Left lung (tissue), 10 donors: ENCODE results near the gene UGT1A9. TPM values are rescaled to one million over a fixed set of nuclear protein-coding genes. Genes with fewer than 3 reads are reported as not detected.

Source experiments
- ATAC-seq: fragments of 200-7000 bp; cut with Tn5 transposase; one replicate; pipeline ENCODE4 v1.9.1; 2020; ENCODE audit warnings: moderate library complexity
- DNase-seq, 4 donors: peaks; one replicate each; pipeline ENCODE4 v3.0.0-alpha.2; 2013 to 2020
- H3K27ac ChIP-seq, 2 donors: fragments of 200-600 bp; sonication (generic) in 1 of 2; one replicate each; pipeline versions ENCODE4 v1.5.0 to v1.8.0; 2020 to 2021
- H3K27me3 ChIP-seq, 2 donors: fragments of 200-600 bp; sonication (generic) in 1 of 2; one replicate each; pipeline versions ENCODE4 v1.5.0 to v1.8.0; 2020 to 2021
- H3K36me3 ChIP-seq, 2 donors: fragments of 200-600 bp; sonication (generic) in 1 of 2; one replicate each; pipeline versions ENCODE4 v1.5.0 to v1.8.0; 2020 to 2021
- H3K4me1 ChIP-seq, 2 donors: fragments of 200-600 bp; one replicate each; pipeline ENCODE4 v1.8.0; 2021
- H3K4me3 ChIP-seq, 2 donors: fragments of 200-600 bp; sonication (generic) in 1 of 2; one replicate each; pipeline versions ENCODE4 v1.5.0 to v1.8.0; 2020 to 2021; ENCODE audit warnings: mild to moderate bottlenecking in 1 of 2
- H3K9me3 ChIP-seq, 2 donors: fragments of 200-600 bp; sonication (generic) in 1 of 2; one replicate each; pipeline versions ENCODE4 v1.5.0 to v1.8.0; 2020 to 2021
- CTCF ChIP-seq, 2 donors: fragments of 200-600 bp; sonication (generic) in 1 of 2; IDR thresholded peaks; one replicate each; pipeline versions ENCODE4 v1.5.0 to v1.8.0; 2021; ENCODE audit warnings: antibody characterized with exemption in 2 of 2
- intact Hi-C, 2 donors: fragments of 100-400 bp; cut with DNase I; formaldehyde crosslinking; loops; one replicate each; pipeline versions ENCODE4 v1.11.2 to v1.14.2; 2022
- polyA plus RNA-seq, 6 donors: library from polyadenylated mRNA; unstranded; fragments of 120-200 nt; gene quantifications; one replicate each; pipeline ENCODE4 v1.2.1, GENCODE V29; 2013; ENCODE audit not compliant: insufficient read length in 6 of 6
- total RNA-seq, 2 donors: library from RNA; stranded (reverse); fragmentation: NEBNext Ultra II Directional; extraction: Animal tissue kit (Norgen Biotek cat#: 25700); gene quantifications; one replicate each; pipeline ENCODE4 v1.2.1, GENCODE V29; 2021
- donor health status: DM: no; HTN: yes; CAD: no.
- donor health status: DM: no; HTN: no; CAD: no.

The UGT1A9 gene
- total and polyA plus RNA-seq, 8 donors, result not detected

GRCh38 chr2:233766416-233766815, 94.7 kb downstream of the UGT1A9 start:
- no peak for TF ChIP-seq CTCF (IDR thresholded peaks at IDR 0.05)
- ATAC-seq, result no peak

GRCh38 chr2:233768076-233768475, 96.4 kb downstream of the UGT1A9 start:
- no peak for TF ChIP-seq CTCF (IDR thresholded peaks at IDR 0.05)
- intact Hi-C loops, result no loop called here

More at GRCh38 chr2:233766416-233766815, 94.7 kb downstream of the UGT1A9 start:
- intact Hi-C loops, result no loop called here
- H3K27ac ChIP-seq, result no peak overlapping the region
- no peaks in the 10 kb centered on the region for H3K9me3 ChIP-seq
- no peaks in the 10 kb centered on the region for H3K4me1 ChIP-seq
- peaks cover 0 to 10% of the 10 kb centered on the region in 2 donors for H3K27me3 ChIP-seq
- no peak overlapping the region for H3K4me3 ChIP-seq
- no peak for DNase-seq
- no peaks in the 10 kb centered on the region for H3K36me3 ChIP-seq

GRCh38 chr2:233769260-233769659, 97.6 kb downstream of the UGT1A9 start:
- Histone ChIP-seq H3K36me3 (no peaks in the 10 kb centered on the region), H3K9me3 (no peaks in the 10 kb centered on the region), H3K27ac (no peak overlapping the region), H3K4me3 (no peak overlapping the region), H3K27me3 (peaks cover 0 to 15% of the 10 kb centered on the region in 2 donors), H3K4me1 (no peaks in the 10 kb centered on the region)
- intact Hi-C loops, result no loop called here
- DNase-seq (no peak), ATAC-seq (no peak)
- TF ChIP-seq CTCF (IDR thresholded peaks at IDR 0.05), result no peak

More at GRCh38 chr2:233768076-233768475, 96.4 kb downstream of the UGT1A9 start:
- no peak overlapping the region for H3K27ac ChIP-seq
- H3K27me3 ChIP-seq, result peaks cover 0 to 15% of the 10 kb centered on the region in 2 donors
- no peaks in the 10 kb centered on the region for H3K36me3 ChIP-seq
- ATAC-seq, result no peak
- H3K9me3 ChIP-seq, result no peaks in the 10 kb centered on the region
- no peak overlapping the region for H3K4me3 ChIP-seq
- no peak for DNase-seq
- H3K4me1 ChIP-seq, result no peaks in the 10 kb centered on the region

- Histone ChIP-seq H3K4me1 (no peaks in the 10 kb centered on the region), H3K4me3 (no peak overlapping the region), H3K27ac (no peak overlapping the region), H3K27me3 (peaks cover 0 to 4% of the 10 kb centered on the region in 2 donors), H3K9me3 (peaks cover 0 to 7% of the 10 kb centered on the region in 2 donors), H3K36me3 (no peaks in the 10 kb centered on the region)
- DNase-seq, result no peak
- ATAC-seq, result no peak
- TF ChIP-seq CTCF (IDR thresholded peaks at IDR 0.05), result no peak
- intact Hi-C loops, result no loop called here
Observed at GRCh38 chr2:233772153-233772552, 100.5 kb downstream of the UGT1A9 start.

- no peak for ATAC-seq
- no peak for DNase-seq
- no peaks in the 10 kb centered on the region for H3K4me1 ChIP-seq
- no peak overlapping the region for H3K4me3 ChIP-seq
- no peak for TF ChIP-seq CTCF (IDR thresholded peaks at IDR 0.05)
- peaks cover 0 to 4% of the 10 kb centered on the region in 2 donors for H3K27me3 ChIP-seq
- intact Hi-C loops, result no loop called here
- no peak overlapping the region for H3K27ac ChIP-seq
- H3K36me3 ChIP-seq, result no peaks in the 10 kb centered on the region
- peaks cover 0 to 7% of the 10 kb centered on the region in 2 donors for H3K9me3 ChIP-seq
Observed at GRCh38 chr2:233772583-233772982, 100.9 kb downstream of the UGT1A9 start.
